GM12801 (cell line): ENCODE measurements around the gene SMYD3.

Experiments
- TF ChIP-seq, protein P1 (sequence below): IDR thresholded peaks from one replicate; pipeline ENCODE4 v1.5.1; 2011; ENCODE audit warnings: control low read depth; ENCODE audit not compliant: insufficient read length; ENCODE audit errors: extremely low read depth

SMYD3 gene

GRCh38 chr1:245896258-245896657 lies 610.8 kb downstream of the SMYD3 start:
- TF ChIP-seq, protein P1, sequence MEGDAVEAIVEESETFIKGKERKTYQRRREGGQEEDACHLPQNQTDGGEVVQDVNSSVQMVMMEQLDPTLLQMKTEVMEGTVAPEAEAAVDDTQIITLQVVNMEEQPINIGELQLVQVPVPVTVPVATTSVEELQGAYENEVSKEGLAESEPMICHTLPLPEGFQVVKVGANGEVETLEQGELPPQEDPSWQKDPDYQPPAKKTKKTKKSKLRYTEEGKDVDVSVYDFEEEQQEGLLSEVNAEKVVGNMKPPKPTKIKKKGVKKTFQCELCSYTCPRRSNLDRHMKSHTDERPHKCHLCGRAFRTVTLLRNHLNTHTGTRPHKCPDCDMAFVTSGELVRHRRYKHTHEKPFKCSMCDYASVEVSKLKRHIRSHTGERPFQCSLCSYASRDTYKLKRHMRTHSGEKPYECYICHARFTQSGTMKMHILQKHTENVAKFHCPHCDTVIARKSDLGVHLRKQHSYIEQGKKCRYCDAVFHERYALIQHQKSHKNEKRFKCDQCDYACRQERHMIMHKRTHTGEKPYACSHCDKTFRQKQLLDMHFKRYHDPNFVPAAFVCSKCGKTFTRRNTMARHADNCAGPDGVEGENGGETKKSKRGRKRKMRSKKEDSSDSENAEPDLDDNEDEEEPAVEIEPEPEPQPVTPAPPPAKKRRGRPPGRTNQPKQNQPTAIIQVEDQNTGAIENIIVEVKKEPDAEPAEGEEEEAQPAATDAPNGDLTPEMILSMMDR: no peak

- TF ChIP-seq, protein P1: no peak
Observed at GRCh38 chr1:245895455-245895959, 611.6 kb downstream of the SMYD3 start.

- TF ChIP-seq, protein P1: no peak
Observed at GRCh38 chr1:245894843-245895242, 612.2 kb downstream of the SMYD3 start.

GRCh38 chr1:245893025-245893424 lies 614.1 kb downstream of the SMYD3 start:
- TF ChIP-seq, protein P1: no peak

DNA sequence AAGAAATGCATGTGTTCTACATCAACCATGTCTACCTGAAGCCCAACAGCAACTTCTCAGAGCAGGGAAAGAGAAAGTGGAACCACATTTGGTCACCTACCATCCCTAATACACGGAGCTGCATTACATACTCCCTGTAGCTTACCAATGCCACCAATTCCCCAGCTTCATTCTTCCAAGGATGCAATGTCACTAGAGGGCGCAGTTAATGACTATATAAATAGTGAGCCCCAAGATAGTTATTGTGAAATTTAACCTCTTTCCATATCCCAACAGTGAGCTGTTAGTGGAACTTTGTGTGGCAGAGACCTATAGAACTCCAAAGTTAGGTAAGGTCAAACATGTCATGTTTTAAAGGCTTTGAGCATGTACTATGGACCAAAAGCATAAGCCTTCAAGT lies 618.3 kb downstream of the SMYD3 start:
- TF ChIP-seq, protein P1: no peak

DNA sequence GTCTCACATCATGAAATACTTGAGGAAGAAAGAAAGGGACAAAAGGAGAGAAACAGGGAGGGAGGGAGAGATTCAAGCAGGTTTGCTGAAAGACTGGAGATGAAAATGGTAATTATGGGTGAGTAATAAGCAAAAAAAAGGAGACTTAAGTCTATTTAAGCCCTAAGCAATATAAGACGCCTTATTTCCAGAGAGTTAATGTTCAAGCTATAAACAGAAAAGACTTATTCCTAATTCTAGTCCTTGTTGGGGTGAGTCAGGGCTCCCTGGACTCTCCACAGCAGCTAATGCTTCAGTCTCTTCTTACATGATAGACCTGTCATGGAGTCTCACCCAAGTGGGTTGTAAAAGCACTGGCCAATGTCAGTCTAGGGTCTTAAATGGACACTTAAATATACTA lies 619.2 kb downstream of the SMYD3 start:
- TF ChIP-seq, protein P1: no peak

DNA sequence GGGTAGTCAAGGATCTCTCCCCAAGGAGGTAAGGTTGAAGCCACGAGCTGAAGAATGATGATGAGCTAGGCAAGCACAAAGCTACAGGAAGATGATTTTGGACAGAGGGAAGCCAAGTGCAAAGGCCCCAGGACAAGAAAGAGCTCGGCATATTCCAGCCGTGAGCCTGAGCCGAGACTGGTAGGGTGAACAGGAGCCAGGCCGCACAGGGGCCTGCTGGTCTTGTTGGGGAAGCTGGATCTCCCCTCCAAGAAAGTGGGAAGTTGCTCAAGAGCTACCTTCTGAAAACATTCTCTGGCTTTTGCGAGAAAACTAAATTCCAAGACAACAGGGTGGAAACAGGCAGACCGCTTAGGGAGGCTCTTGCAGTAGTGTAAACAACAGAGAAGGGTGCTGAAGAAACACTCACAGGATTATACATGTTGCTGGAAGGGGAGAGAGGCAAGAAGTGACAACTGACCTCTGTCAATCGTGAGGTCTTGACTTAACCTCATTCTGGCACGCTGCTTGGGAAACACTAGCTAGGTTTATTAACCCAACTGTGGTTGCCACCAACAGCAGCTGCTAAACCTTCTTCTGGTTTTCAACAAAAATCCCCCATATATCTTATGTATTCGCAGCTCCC lies 625.2 kb downstream of the SMYD3 start:
- TF ChIP-seq, protein P1: no peak
